HG02870 (cell line): Measurements from ENCODE around the gene AAGAB.
"Not testable (repeated sequence)": the region's sequence is repeated elsewhere in the genome, so short reads cannot be mapped to it uniquely, and the experiment has no call there.

Experiments used
- ATAC-seq: cut with Tn5 transposase; IDR thresholded peaks from one replicate; pipeline ENCODE4 v1.9.1; 2021; ENCODE audit warnings: mild to moderate bottlenecking, moderate library complexity; ENCODE audit not compliant: unreplicated experiment

AAGAB gene

DNA sequence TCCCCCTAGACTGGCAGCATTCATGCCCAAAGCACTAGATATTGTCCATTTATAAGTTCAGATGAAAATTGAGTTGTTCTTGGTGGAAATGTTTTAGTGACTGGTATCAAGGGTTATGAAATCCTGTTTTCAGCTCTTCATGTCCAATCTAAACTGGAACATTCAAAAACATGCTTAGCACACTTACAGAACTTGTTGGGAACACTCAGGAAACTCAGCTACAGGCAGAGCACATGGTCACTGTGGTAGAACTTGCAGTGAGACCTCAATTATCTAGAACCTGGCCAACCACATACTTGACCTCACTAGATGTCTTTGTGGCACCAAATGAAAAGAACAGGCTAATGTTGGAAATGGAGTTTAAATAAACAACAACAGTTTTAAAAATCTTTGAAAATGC is 100.2 kb downstream of the AAGAB start:
- ATAC-seq = no peak

GRCh38 chr15:67153044-67153443 is 101.4 kb downstream of the AAGAB start:
- not testable (repeated sequence) for ATAC-seq

DNA sequence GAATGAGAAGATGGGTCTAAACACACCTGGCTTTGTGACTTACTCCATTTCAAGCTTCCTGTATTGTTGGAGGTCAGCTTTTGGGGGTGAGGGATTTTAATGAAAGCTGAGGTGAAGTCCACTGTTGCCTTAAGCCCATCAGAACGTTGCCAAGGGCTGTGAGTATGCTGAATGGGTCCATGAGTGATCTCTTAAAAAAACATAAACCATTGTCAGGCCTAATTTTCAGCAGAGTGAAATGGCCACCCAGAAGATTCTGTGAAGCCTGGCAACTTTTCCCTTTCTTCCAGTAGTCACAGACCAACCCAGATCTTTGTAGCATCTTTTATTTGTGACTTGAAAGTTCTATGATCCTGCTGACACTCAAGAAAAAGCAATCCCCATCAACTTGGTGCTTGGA is 102.0 kb downstream of the AAGAB start:
- ATAC-seq = no peak
